Neuron (in vitro differentiated cells): ENCODE data around the gene MYORG.

Source experiments
- H2AFZ ChIP-seq: one replicate; pipeline ENCODE4 v1.6.1; 2013; ENCODE audit warnings: low read depth, mild to moderate bottlenecking, inconsistent platforms, low read length, moderate library complexity
- H3K27me3 ChIP-seq: one replicate; pipeline ENCODE4 v1.6.1; 2013; ENCODE audit warnings: low read length; ENCODE audit not compliant: insufficient read depth
- H3K36me3 ChIP-seq: one replicate; pipeline ENCODE4 v1.6.1; 2013; ENCODE audit warnings: low read length; ENCODE audit not compliant: insufficient read depth
- H3K4me1 ChIP-seq: one replicate; pipeline ENCODE4 v1.6.1; 2013; ENCODE audit warnings: low read length; ENCODE audit not compliant: insufficient read depth
- H3K4me3 ChIP-seq: 2 replicates; pipeline ENCODE4 v1.5.1; 2013; ENCODE audit warnings: mild to moderate bottlenecking, low read length, moderate library complexity
- H3K9me3 ChIP-seq: one replicate; pipeline ENCODE4 v1.6.1; 2013; ENCODE audit warnings: low read length

MYORG gene

DNA sequence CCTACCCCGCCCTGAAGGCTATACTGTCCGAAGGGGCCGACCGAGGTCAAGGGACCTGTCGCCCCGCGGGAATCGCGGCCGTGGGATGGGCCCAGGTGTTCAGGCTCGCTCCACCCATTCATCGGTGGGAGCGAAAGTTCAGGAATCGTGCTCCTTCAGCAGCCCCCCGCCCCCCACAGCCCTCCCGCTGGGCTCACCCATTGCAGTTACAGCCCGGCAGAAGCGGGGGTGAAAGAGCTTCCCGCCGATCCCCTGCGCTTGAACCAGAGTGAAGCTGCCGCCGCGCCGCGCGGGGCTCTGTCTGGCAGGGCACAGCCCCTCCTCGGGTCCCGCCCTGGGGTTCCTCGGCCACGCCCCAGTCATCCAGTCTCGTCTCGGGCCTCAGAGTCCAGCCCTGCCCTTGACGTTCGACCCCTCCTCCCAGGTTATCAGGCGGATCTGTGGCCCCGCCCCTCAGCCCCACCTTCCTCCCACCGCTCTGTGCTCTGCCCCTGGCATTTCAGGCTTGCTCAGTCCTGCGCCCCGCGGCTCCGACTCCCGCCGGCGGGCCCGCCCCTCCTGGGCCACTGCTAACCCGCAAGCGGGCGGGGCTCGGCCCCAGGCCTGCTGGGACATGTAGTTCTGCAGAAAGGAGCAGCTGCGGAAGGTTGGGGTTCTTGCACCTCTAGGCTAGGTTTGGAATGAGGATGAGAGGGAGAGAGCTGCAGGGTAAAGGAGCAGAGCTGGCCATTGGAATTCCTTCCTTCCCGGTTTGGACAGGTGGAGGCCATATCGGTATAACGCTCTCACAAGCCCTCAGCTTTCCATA is at the start of gene MYORG:
Gene MYORG (minus strand): TSS at position 303 of the 808 bp plus-strand sequence. CDS start 3,955 bp downstream, outside the sequence.
- Histone ChIP-seq H2AFZ (peak within 1 kb of the TSS; percentile 76), H3K4me3 (peak within 1 kb of the TSS; percentile 59), H3K4me1 (peaks cover 17% of the 10 kb centered on the region), H3K27me3 (peaks cover 24% of the 10 kb centered on the region), H3K36me3 (peaks cover 1% of the 10 kb centered on the region), H3K9me3 (peaks cover 3% of the 10 kb centered on the region)

DNA sequence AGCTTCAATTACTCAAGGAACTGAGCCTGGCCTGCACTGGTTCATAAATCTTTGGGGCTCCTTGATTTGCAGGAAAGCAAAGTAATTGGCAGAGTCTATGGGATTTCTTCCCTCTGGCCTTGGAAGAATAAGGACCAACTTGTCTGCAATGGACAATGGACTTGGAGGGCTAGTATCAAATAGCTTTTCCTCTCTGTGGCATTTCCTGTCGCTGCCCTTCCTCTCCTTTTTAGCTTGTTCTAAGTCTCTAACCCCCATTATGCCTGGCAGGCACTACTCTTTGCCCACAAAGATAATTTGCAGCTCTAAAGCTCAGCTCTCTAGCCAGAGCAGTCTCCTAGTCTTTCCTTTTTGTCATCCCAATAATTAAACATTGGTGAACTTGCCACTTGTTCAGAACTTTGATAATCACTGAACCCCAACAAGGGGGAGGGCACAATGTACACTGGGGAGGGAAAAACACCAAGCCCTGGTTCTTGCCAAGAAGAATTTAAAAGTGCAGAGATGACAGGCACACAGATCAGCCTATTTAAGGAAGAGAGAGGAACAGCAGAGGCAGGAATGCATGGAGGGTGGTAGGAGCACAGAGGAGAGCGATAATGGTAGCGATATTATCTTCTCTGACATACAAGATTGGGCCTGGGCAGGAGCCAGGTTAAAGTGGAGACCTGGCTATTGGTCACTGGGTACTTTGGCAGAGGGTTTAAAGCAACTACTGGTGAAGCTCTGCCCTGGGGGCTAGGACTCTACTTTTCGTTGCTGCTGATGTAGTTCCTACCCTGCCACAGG is 43.2 kb upstream of the MYORG start:
- Histone ChIP-seq H3K36me3 (no peaks in the 10 kb centered on the region), H2AFZ (no peak overlapping the region), H3K27me3 (no peaks in the 10 kb centered on the region), H3K9me3 (no peaks in the 10 kb centered on the region), H3K4me3 (no peak overlapping the region), H3K4me1 (no peaks in the 10 kb centered on the region)

DNA sequence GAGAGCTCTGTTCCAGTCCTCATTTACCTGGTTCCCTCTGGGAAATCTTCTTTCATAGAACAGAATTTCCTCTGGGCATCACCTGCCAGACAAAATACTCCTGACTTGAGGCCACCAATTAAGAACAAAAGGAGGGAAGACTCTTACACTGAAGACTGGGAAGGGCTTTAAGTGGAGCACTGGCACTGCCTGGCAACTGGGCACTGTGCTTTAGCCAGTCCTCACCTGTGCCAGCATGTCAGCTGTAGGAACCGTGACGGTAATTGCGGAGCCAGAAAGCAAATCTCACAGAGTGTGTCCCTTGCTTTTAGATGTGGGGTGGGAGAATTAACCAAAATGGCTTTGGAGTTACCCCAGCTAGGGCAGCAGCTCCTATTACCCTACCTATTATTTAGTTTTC is 41.0 kb upstream of the MYORG start:
- Histone ChIP-seq H3K4me1 (no peaks in the 10 kb centered on the region), H3K27me3 (no peaks in the 10 kb centered on the region), H3K4me3 (no peak overlapping the region), H2AFZ (no peak overlapping the region), H3K9me3 (no peaks in the 10 kb centered on the region), H3K36me3 (no peaks in the 10 kb centered on the region)

DNA sequence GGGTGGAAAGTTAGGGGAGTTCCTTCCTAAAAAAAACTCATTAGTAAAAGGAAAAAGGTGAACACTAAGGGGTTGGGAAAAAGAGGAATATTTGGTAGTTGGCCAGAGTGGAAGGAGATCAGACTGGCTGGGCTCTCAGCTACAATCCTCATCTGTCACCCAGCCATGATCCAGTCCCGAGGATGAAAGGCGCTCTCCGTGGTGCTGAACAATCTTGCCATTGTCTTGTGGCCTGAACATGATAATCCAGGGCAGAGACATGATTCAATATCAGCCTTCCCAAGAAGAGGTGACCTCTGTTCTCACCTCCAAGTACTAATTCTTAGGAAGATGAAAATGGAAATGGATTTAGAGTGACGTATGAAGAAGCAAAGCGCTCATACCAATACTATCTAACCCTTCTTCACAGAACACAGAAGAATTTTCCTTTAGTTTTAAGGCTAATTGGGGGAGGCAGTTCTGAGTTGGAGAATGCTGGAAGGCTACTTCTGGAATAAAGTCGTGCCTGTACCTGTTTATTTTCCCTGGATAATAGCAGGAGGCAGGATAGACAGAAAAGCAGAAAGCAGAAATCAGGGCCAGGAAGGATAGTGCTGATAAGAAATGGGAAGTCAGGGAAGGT is 36.6 kb upstream of the MYORG start:
- Histone ChIP-seq H3K9me3 (no peaks in the 10 kb centered on the region), H3K4me3 (no peak overlapping the region), H2AFZ (no peak overlapping the region), H3K27me3 (no peaks in the 10 kb centered on the region), H3K4me1 (no peaks in the 10 kb centered on the region), H3K36me3 (peaks cover 2% of the 10 kb centered on the region)

DNA sequence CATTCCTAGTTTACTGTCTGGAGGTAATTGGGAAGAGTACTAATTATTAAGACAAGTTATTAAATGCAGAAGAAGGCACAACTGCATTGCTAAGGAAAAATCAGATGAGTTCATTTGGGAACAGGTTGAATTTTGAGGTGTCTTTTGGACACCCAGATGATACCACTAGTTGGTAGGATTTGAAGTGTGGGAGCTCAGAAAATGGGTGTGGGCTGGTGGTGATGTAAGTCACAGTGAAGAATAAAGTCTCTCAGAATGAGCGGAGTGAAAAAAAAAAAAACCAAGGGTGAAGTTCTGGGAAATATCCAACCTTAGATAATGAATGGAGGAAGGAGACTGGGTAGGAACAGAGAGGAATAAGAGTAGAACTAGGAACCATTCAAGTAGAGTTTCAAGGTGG is 35.6 kb upstream of the MYORG start:
- Histone ChIP-seq H3K4me3 (no peak overlapping the region), H3K27me3 (no peaks in the 10 kb centered on the region), H2AFZ (no peak overlapping the region), H3K36me3 (peaks cover 2% of the 10 kb centered on the region), H3K4me1 (no peaks in the 10 kb centered on the region), H3K9me3 (no peaks in the 10 kb centered on the region)

DNA sequence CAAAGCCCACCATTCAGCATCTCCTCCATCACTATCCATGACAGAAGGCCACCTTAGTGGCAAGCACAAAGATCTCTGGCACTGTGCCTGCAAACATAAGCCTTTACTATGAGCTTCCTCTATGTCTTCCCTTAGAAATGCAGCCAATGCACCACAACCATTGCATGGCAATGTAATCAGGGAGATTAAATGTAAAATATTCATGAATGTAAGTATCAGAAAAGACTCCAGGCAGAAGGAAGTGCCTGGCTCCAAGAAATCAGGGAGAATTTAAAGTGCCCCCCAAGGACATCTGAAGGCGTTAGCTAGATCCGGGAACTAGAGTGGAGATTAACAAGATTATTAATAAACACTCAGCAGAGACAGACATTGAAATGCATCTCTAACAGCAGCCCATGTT is 32.5 kb upstream of the MYORG start:
- no peak overlapping the region for H2AFZ ChIP-seq
- no peaks in the 10 kb centered on the region for H3K27me3 ChIP-seq
- H3K36me3 ChIP-seq, result peaks cover 17% of the 10 kb centered on the region
- H3K4me3 ChIP-seq, result no peak overlapping the region
- no peaks in the 10 kb centered on the region for H3K9me3 ChIP-seq
- no peaks in the 10 kb centered on the region for H3K4me1 ChIP-seq

DNA sequence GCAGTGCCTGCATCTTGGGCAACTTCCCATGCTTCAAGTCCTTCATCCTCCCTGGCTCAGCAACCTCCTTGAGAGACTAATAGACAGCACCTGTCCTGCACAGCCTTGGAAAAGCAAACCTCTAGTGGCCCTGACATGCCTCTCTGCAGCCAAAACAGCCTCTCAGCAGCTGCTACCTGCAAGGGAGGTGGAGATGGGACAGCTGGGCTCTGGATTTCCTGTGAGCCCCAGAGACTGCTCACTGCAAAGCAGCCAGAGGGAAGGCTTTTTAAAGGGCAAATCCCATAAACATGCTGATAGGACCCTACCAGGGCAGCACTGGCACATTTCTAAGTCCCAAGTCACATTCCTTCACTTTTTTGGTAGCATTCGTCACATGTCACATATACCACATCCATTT is 31.5 kb upstream of the MYORG start:
- H3K27me3 ChIP-seq, result no peaks in the 10 kb centered on the region
- no peaks in the 10 kb centered on the region for H3K9me3 ChIP-seq
- H3K4me3 ChIP-seq, result no peak overlapping the region
- H2AFZ ChIP-seq, result no peak overlapping the region
- no peaks in the 10 kb centered on the region for H3K4me1 ChIP-seq
- H3K36me3 ChIP-seq, result peaks cover 23% of the 10 kb centered on the region

DNA sequence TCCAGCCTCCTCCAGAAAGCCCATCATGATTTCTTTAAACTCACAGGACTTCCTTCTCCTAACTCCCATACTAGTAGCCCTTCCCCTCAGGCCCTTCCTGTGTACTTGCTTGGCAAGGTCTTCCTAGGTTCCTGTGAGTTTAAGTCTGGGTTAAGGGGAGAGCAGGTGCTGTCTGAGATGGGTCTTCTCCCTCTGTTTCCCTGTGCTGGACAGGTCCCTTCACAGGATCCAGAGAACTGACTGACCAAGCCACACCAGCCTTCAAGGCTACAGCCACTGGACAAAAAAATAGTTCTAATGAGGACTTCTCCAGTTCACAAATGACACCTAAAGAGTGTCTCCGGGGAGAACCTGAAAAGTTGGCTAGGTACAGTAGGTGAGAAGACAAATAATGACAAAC is 29.5 kb upstream of the MYORG start:
- Histone ChIP-seq H3K36me3 (peaks cover 41% of the 10 kb centered on the region), H3K4me1 (no peaks in the 10 kb centered on the region), H2AFZ (no peak overlapping the region), H3K4me3 (no peak overlapping the region), H3K27me3 (no peaks in the 10 kb centered on the region), H3K9me3 (no peaks in the 10 kb centered on the region)

DNA sequence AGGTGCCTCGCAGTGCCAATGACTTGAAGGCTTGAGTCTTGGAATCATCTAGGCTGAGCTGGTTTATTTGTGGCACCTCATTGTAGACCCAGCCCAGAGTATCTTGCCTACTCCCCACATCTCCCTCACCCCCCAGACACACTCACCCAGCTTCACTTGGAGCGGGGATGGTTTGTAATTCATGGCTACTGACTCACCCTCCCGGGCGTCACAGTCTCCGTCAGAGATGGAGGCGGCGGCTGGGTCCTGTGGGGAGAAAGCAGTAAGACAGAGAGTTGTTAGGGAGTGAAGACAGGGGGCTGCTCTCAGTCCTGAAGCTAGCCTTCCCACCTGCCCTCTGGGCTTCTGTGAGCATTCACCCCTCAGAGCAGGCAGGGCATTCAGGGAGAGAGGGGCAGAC is 29.0 kb upstream of the MYORG start:
- Histone ChIP-seq H3K9me3 (no peaks in the 10 kb centered on the region), H3K27me3 (no peaks in the 10 kb centered on the region), H3K4me1 (no peaks in the 10 kb centered on the region), H2AFZ (no peak overlapping the region), H3K36me3 (peaks cover 46% of the 10 kb centered on the region), H3K4me3 (no peak overlapping the region)

DNA sequence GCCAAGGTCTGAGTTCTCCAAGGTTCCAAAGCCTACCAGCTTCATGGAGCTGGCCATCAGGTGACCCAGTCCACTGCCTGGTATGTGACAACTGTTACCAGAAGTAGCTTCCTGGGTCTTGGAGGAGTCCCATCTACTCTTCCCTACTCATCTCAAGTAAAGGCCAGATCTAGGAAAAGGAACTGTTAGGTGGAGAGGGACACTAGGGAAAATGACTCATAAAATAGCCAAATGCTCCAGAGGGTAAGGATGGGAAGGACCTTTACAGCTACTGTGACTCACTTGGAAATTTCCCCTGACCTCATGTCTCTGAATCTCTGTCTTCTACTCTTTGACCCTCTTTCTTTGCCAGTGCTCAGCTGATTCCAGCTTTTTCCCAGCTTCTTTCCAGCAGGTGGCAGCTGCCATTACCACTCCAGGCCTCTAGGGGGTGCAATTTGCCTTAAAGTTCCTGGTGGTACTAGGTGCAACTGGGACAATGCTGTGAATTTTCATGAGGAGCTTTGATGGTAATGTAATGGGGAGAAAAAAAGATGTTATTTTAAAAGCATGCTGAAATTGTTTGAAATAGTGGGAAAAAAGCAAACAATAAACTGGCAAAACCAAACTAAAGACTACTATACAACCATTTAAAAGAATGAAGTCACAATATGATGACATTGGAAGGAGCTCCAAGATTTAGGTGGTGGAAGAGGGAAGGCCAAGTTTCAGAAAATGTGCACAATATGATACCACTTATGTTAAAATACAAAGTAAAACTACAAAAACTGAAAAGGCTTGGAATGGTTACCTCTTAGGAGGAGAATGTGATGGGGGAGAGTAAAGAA is 27.1 kb upstream of the MYORG start:
- Histone ChIP-seq H3K4me3 (no peak overlapping the region), H3K9me3 (no peaks in the 10 kb centered on the region), H2AFZ (no peak overlapping the region), H3K36me3 (peaks cover 62% of the 10 kb centered on the region), H3K27me3 (no peaks in the 10 kb centered on the region), H3K4me1 (no peaks in the 10 kb centered on the region)

DNA sequence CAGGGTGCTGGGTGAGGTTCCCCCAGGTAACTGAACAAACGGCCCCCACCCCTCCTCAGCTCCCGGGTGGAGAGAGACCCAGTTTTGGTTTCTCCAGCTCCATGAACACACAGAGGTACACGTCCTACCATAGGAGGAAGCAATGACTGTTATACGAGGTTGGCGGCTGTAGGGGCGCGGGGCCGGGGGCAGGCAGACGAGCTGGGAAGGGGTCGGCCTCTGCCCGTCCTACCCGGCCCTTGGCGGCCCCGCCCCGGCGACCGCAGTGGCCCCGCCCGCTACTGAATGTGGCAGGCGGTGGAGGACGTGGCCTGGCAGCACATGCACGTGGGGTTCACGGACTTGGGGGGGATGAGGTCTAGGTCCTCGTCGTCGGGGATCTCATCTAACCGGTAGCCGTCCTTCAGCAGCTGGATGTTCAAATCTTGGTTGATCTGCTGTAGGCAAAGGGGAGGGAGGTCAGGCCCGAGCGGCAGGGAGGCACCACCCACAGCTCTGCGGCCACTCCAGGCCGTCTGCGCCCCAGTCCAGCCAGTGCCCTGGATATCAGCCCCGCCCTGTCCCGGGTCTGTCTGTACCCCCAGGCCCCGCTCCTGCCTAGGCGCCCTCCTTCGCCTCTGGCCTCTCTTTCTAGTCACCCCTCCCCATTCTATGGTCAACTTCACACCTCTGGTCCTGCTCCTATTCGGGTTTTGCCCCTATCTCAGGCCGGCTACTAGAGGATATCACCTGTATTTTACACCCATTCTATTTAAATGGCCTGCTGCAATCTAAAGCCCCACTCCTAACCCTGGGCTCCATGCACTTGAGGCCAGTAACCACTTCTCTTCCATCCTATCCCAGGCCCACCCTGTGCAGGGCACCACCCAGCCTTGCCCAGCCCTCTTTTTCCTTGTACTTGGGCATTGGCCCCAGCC is 24.2 kb upstream of the MYORG start:
- Histone ChIP-seq H3K4me1 (no peaks in the 10 kb centered on the region), H3K36me3 (peaks cover 74% of the 10 kb centered on the region), H3K9me3 (no peaks in the 10 kb centered on the region), H3K4me3 (no peak overlapping the region), H2AFZ (no peak overlapping the region), H3K27me3 (no peaks in the 10 kb centered on the region)

DNA sequence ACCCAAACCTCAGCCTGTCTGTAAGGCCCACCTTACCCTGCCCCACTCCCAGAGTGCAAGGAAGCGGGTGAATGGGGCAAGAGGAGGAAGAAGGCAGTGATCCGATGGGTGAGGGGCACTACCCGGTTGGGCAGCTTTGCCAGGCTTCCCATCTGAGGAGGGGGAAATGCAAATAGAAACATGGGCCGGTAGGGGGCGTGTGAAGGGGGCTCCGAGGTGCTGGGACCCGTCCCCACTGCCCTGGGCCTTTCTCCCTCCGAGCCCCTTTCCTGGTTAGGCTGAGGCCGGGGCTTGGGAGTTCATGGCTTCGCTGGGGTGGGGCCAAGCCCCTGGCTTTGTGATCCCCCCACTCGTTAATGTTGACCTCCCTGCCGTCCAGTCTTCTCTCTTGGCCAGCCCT is 23.6 kb upstream of the MYORG start:
- Histone ChIP-seq H2AFZ (no peak overlapping the region), H3K36me3 (peaks cover 73% of the 10 kb centered on the region), H3K4me1 (no peaks in the 10 kb centered on the region), H3K4me3 (no peak overlapping the region), H3K27me3 (no peaks in the 10 kb centered on the region), H3K9me3 (no peaks in the 10 kb centered on the region)
